DND-41 (cell line): ENCODE results near the gene ANKS1A.

Experiments used
- ATAC-seq: fragments of 200-7000 bp; cut with Tn5 transposase; 3 replicates; pipeline ENCODE4 v1.9.1; 2021; ENCODE audit warnings: low read depth; ENCODE audit not compliant: insufficient read depth
- DNase-seq: peaks from one replicate; pipeline ENCODE4 v3.0.0-alpha.2; 2020
- H2AFZ ChIP-seq: 2 replicates; pipeline ENCODE4 v1.6.0; 2012; ENCODE audit warnings: low read depth, low read length
- H3K27ac ChIP-seq: 2 replicates; pipeline ENCODE4 v1.5.1; 2012; ENCODE audit warnings: low read length, inconsistent platforms
- H3K27me3 ChIP-seq: fragments of 200-600 bp; sonication (generic); 2 replicates; pipeline ENCODE4 v1.6.0; 2012; ENCODE audit warnings: low read length, mild to moderate bottlenecking, inconsistent platforms; ENCODE audit not compliant: insufficient read depth, poor library complexity
- H3K36me3 ChIP-seq: 2 replicates; pipeline ENCODE4 v1.5.1; 2012; ENCODE audit warnings: low read length, inconsistent platforms; ENCODE audit not compliant: insufficient read depth
- H3K4me1 ChIP-seq: 2 replicates; pipeline ENCODE4 v1.5.1; 2012; ENCODE audit warnings: mild to moderate bottlenecking, low read length; ENCODE audit not compliant: insufficient read depth
- H3K4me2 ChIP-seq: 2 replicates; pipeline ENCODE4 v1.6.0; 2012; ENCODE audit warnings: mild to moderate bottlenecking, moderate library complexity, low read length, inconsistent platforms; ENCODE audit not compliant: insufficient read depth
- H3K4me3 ChIP-seq, 2 experiments: fragments of 200-600 bp in 1 of 2; shearing (Covaris generic) in 1 of 2; 2 replicates each; pipeline ENCODE4 v1.5.1; 2012 to 2016; ENCODE audit warnings: inconsistent platforms in 2 of 2, low read length in 2 of 2, mild to moderate bottlenecking in 2 of 2, low read depth in 1 of 2, moderate library complexity in 1 of 2
- H3K79me2 ChIP-seq: 2 replicates; pipeline ENCODE4 v1.6.0; 2012; ENCODE audit warnings: low read length, inconsistent platforms; ENCODE audit not compliant: insufficient read depth
- H3K9ac ChIP-seq: 2 replicates; pipeline ENCODE4 v1.6.0; 2012; ENCODE audit warnings: low read depth, mild to moderate bottlenecking, inconsistent platforms, low read length, moderate library complexity
- H3K9me3 ChIP-seq: 2 replicates; pipeline ENCODE4 v1.5.1; 2012; ENCODE audit warnings: low read length, moderate library complexity, mild to moderate bottlenecking, inconsistent platforms; ENCODE audit not compliant: insufficient read depth, severe bottlenecking
- H4K20me1 ChIP-seq: 2 replicates; pipeline ENCODE4 v1.6.0; 2012; ENCODE audit warnings: low read length; ENCODE audit not compliant: insufficient read depth
- EZH2 ChIP-seq: IDR thresholded peaks from 3 replicates; pipeline ENCODE4 v1.6.1; 2012; ENCODE audit warnings: borderline replicate concordance, low read depth, mild to moderate bottlenecking, moderate library complexity, low read length, inconsistent platforms; ENCODE audit not compliant: severe bottlenecking
- TF ChIP-seq, protein P1 (sequence below): IDR thresholded peaks from 2 replicates; pipeline ENCODE4 v1.5.1; 2012; ENCODE audit warnings: borderline replicate concordance, low read length, moderate library complexity, mild to moderate bottlenecking; ENCODE audit not compliant: poor library complexity, severe bottlenecking; ENCODE audit errors: extremely low read depth

The ANKS1A gene

DNA sequence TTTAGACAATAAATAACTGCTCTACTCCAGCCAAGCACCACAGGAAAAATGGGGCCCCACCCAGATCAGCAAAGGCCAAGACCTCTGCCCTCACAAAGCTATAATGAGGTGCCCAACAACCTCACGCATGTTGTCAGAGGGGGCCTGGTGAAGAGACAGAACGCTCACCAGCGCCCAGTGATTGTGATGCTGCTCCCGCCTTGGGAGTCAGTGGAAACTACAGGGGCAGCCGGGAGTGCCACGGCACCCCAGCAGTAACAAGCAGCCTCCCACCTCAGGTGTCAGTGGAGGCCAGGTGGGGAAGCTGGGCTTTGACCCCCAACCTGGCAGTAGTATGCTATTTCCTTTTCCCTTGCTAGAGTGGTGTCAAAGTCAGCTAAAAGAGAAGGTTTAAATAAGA lies 204.7 kb downstream of the ANKS1A start:
- H2AFZ ChIP-seq, result no peak overlapping the region
- no peak overlapping the region for H3K4me3 ChIP-seq
- H3K79me2 ChIP-seq, result no peaks in the 10 kb centered on the region
- DNase-seq (no peak), ATAC-seq (no peak)
- TF ChIP-seq, protein P1, sequence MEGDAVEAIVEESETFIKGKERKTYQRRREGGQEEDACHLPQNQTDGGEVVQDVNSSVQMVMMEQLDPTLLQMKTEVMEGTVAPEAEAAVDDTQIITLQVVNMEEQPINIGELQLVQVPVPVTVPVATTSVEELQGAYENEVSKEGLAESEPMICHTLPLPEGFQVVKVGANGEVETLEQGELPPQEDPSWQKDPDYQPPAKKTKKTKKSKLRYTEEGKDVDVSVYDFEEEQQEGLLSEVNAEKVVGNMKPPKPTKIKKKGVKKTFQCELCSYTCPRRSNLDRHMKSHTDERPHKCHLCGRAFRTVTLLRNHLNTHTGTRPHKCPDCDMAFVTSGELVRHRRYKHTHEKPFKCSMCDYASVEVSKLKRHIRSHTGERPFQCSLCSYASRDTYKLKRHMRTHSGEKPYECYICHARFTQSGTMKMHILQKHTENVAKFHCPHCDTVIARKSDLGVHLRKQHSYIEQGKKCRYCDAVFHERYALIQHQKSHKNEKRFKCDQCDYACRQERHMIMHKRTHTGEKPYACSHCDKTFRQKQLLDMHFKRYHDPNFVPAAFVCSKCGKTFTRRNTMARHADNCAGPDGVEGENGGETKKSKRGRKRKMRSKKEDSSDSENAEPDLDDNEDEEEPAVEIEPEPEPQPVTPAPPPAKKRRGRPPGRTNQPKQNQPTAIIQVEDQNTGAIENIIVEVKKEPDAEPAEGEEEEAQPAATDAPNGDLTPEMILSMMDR, result no peak
- no peak for TF ChIP-seq EZH2
- H3K9ac ChIP-seq, result no peak overlapping the region
- H3K36me3 ChIP-seq, result peaks cover 3% of the 10 kb centered on the region; the same call in 1 of the 2 replicates
- H3K27me3 ChIP-seq, result no peaks in the 10 kb centered on the region
- H4K20me1 ChIP-seq, result no peaks in the 10 kb centered on the region; the same call in 1 of the 2 replicates
- H3K4me1 ChIP-seq, result no peaks in the 10 kb centered on the region
- H3K27ac ChIP-seq, result no peak overlapping the region
- H3K4me2 ChIP-seq, result no peak overlapping the region
- H3K9me3 ChIP-seq, result no peaks in the 10 kb centered on the region

DNA sequence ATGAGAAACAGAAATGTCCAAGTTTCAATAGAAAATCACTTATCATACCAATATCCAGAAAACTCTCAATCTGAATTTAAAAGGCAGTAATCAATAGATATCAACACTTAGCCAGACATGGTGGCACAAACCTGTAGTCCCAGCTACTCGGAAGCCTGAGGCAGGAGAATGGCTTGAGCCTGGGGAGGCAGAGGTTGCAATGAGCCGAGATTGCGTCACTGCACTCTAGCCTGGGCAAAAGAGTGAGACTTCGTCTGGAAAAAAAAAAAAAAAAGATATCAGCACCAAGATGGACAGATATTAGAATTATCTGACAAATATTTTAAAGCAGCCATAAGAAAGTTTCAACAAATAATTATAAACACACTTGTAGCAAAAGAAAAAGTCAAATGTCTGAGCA lies 205.1 kb downstream of the ANKS1A start:
- no peaks in the 10 kb centered on the region for H3K4me1 ChIP-seq
- H3K9me3 ChIP-seq, result no peaks in the 10 kb centered on the region
- no peak overlapping the region for H3K4me2 ChIP-seq
- no peak overlapping the region for H3K27ac ChIP-seq
- no peak overlapping the region for H2AFZ ChIP-seq
- H4K20me1 ChIP-seq, result no peaks in the 10 kb centered on the region; the same call in 1 of the 2 replicates
- no peak for ATAC-seq
- H3K9ac ChIP-seq, result no peak overlapping the region
- H3K79me2 ChIP-seq, result no peaks in the 10 kb centered on the region
- no peaks in the 10 kb centered on the region for H3K27me3 ChIP-seq
- no peak for TF ChIP-seq EZH2
- TF ChIP-seq, protein P1, result no peak
- DNase-seq, result no peak
- no peaks in the 10 kb centered on the region for H3K36me3 ChIP-seq
- H3K4me3 ChIP-seq, result no peak overlapping the region

DNA sequence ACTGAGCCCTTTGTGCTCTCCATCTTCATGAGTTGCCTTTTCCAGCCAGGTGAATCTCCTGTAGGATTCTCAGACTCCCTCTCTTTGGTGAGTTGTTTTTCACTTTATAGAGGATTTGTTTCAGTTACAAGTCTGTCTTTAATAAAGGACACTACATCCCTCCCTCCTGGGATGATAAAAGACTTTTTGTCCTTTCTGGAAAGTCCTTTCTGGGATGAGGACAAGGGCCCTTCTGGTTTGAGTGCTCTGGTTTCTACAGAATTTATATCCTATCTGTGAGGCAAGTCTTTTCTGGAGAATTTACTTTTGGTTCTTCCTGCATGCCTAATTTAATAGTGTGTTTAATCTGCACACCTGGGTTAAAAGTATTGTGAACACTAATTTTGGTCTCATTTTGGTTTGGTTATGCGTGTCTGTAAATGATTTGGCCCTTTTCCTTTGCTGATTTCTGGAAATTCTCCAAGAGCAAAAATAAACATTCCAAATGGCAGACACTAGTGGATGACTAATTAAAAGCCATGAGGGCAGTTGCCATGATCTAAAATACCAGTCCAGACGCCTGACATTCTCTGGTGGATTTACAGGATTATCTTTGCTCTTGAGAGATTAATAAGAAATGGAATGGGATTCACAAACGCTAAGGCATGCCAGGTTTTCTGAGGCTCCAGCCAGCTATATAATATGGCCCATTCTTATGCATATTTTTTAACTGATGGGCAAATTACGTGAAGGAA lies 207.2 kb downstream of the ANKS1A start:
- no peaks in the 10 kb centered on the region for H3K36me3 ChIP-seq
- H3K9ac ChIP-seq, result no peak overlapping the region
- no peaks in the 10 kb centered on the region for H3K4me1 ChIP-seq
- H3K79me2 ChIP-seq, result no peaks in the 10 kb centered on the region
- H3K9me3 ChIP-seq, result no peaks in the 10 kb centered on the region
- no peak overlapping the region for H3K4me3 ChIP-seq
- H3K4me2 ChIP-seq, result no peak overlapping the region
- no peaks in the 10 kb centered on the region for H3K27me3 ChIP-seq
- no peak overlapping the region for H3K27ac ChIP-seq
- no peak overlapping the region for H2AFZ ChIP-seq
- no peak for TF ChIP-seq EZH2
- TF ChIP-seq, protein P1, result no peak
- DNase-seq (no peak), ATAC-seq (no peak)
- H4K20me1 ChIP-seq, result no peaks in the 10 kb centered on the region
